ENCODE measurements around the gene GOLPH3. TPM values are rescaled to one million over a fixed set of nuclear protein-coding genes. Genes with fewer than 3 reads are reported as not detected.

GOLPH3 gene
- polyA plus RNA-seq, 1 donor (not counting 4 experiments of a cell fraction or from before 2014, with no cell fraction given) = 42.0 TPM

GRCh38 chr5:32099486-32100035, 74.6 kb downstream of the GOLPH3 start:
- Histone ChIP-seq H3K4me3 (ENCODE audit: control insufficient read depth in 2 of 3, extremely low read depth in 1 of 3, insufficient read depth in 2 of 3, low read depth in 1 of 3, low read length in 3 of 3) (no peak overlapping the region), H4K20me1 (ENCODE audit: control insufficient read depth, extremely low read depth, insufficient read depth, low read length) (no peaks in the 10 kb centered on the region), H3K9ac (ENCODE audit: control insufficient read depth, extremely low read depth, insufficient read depth, low read length) (no peak overlapping the region), H2AFZ (ENCODE audit: control insufficient read depth, low read length) (no peak overlapping the region), H3K4me2 (ENCODE audit: control insufficient read depth, extremely low read depth, insufficient read depth, low read depth, low read length) (no peak overlapping the region), H3K9me3 (ENCODE audit: control insufficient read depth, low read depth, low read length) (no peaks in the 10 kb centered on the region), H3K36me3 (ENCODE audit: control insufficient read depth in 2 of 2, extremely low read depth in 1 of 2, insufficient read depth in 2 of 2, low read length in 2 of 2) (peaks cover 16 to 20% of the 10 kb centered on the region in 2 experiments), H3K79me2 (ENCODE audit: control insufficient read depth, insufficient read depth, low read length) (no peaks in the 10 kb centered on the region), H3K27me3 (ENCODE audit: control insufficient read depth, extremely low read depth, insufficient read depth, low read length) (no peaks in the 10 kb centered on the region), H3K27ac (ENCODE audit: control insufficient read depth, insufficient read depth, low read length) (no peak overlapping the region), H3K4me1 (ENCODE audit: control insufficient read depth, extremely low read depth, insufficient read depth, low read length) (no peaks in the 10 kb centered on the region), H3K9me1 (ENCODE audit: control insufficient read depth, extremely low read depth, insufficient read depth, low read length) (no peaks in the 10 kb centered on the region)
- dilution Hi-C loops (cut with MboI; ENCODE audit: extremely low pct_ligation_motif_present, low sequenced_read_pairs) = no loop called here
- DNase-seq (ENCODE audit: low read depth, low spot score) = no peak
- TF ChIP-seq, protein P1, sequence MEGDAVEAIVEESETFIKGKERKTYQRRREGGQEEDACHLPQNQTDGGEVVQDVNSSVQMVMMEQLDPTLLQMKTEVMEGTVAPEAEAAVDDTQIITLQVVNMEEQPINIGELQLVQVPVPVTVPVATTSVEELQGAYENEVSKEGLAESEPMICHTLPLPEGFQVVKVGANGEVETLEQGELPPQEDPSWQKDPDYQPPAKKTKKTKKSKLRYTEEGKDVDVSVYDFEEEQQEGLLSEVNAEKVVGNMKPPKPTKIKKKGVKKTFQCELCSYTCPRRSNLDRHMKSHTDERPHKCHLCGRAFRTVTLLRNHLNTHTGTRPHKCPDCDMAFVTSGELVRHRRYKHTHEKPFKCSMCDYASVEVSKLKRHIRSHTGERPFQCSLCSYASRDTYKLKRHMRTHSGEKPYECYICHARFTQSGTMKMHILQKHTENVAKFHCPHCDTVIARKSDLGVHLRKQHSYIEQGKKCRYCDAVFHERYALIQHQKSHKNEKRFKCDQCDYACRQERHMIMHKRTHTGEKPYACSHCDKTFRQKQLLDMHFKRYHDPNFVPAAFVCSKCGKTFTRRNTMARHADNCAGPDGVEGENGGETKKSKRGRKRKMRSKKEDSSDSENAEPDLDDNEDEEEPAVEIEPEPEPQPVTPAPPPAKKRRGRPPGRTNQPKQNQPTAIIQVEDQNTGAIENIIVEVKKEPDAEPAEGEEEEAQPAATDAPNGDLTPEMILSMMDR (optimal IDR thresholded peaks at IDR 0.05 in 1 of 3, IDR thresholded peaks at IDR 0.05 in 1 of 3, conservative IDR thresholded peaks at IDR 0.05 in 1 of 3; ENCODE audit: extremely low read depth in 1 of 3, insufficient read depth in 2 of 3, low read length in 3 of 3) = no peak
- no peak for TF ChIP-seq EZH2 (IDR thresholded peaks at IDR 0.05; ENCODE audit: low read length)
- FAIRE-seq = no peak

- Histone ChIP-seq H3K27ac (ENCODE audit: control insufficient read depth, insufficient read depth, low read length) (no peak overlapping the region), H4K20me1 (ENCODE audit: control insufficient read depth, extremely low read depth, insufficient read depth, low read length) (no peaks in the 10 kb centered on the region), H3K9me1 (ENCODE audit: control insufficient read depth, extremely low read depth, insufficient read depth, low read length) (no peaks in the 10 kb centered on the region), H3K9me3 (ENCODE audit: control insufficient read depth, low read depth, low read length) (no peaks in the 10 kb centered on the region), H3K79me2 (ENCODE audit: control insufficient read depth, insufficient read depth, low read length) (no peaks in the 10 kb centered on the region), H2AFZ (ENCODE audit: control insufficient read depth, low read length) (no peak overlapping the region), H3K4me2 (ENCODE audit: control insufficient read depth, extremely low read depth, insufficient read depth, low read depth, low read length) (no peak overlapping the region), H3K4me3 (ENCODE audit: control insufficient read depth in 2 of 3, extremely low read depth in 1 of 3, insufficient read depth in 2 of 3, low read depth in 1 of 3, low read length in 3 of 3) (no peak overlapping the region), H3K27me3 (ENCODE audit: control insufficient read depth, extremely low read depth, insufficient read depth, low read length) (no peaks in the 10 kb centered on the region), H3K9ac (ENCODE audit: control insufficient read depth, extremely low read depth, insufficient read depth, low read length) (no peak overlapping the region), H3K36me3 (ENCODE audit: control insufficient read depth in 2 of 2, extremely low read depth in 1 of 2, insufficient read depth in 2 of 2, low read length in 2 of 2) (peaks cover 16 to 20% of the 10 kb centered on the region in 2 experiments), H3K4me1 (ENCODE audit: control insufficient read depth, extremely low read depth, insufficient read depth, low read length) (no peaks in the 10 kb centered on the region)
- dilution Hi-C loops (cut with MboI; ENCODE audit: extremely low pct_ligation_motif_present, low sequenced_read_pairs) = no loop called here
- DNase-seq (ENCODE audit: low read depth, low spot score) (no peak), FAIRE-seq (no peak)
- TF ChIP-seq, protein P1 (optimal IDR thresholded peaks at IDR 0.05 in 1 of 3, IDR thresholded peaks at IDR 0.05 in 1 of 3, conservative IDR thresholded peaks at IDR 0.05 in 1 of 3; ENCODE audit: extremely low read depth in 1 of 3, insufficient read depth in 2 of 3, low read length in 3 of 3) = no peak
- TF ChIP-seq EZH2 (IDR thresholded peaks at IDR 0.05; ENCODE audit: low read length) = no peak
These were observed 75.2 kb downstream of the GOLPH3 start for GRCh38 chr5:32098890-32099310.
